RWPE1 (cell line): ENCODE measurements around the gene ADCY1.

Experiments
- CTCF ChIA-PET: fragments of 350-600 bp; sonication (Branson Sonifier 250); formaldehyde crosslinking; extraction: SDS; loops from one replicate; lab custom pipeline; 2021; lab: Yijun Ruan, JAX
- POLR2A ChIA-PET: fragments of 400-600 bp; formaldehyde crosslinking; extraction: SDS; loops from one replicate; lab custom pipeline; 2020; ENCODE audit warnings: antibody characterized with exemption; ENCODE audit not compliant: low non-redundant PET; lab: Yijun Ruan, JAX
- DNase-seq: peaks from one replicate; pipeline ENCODE4 v3.0.0; 2012; ENCODE audit warnings: low spot score
- H3K27ac ChIP-seq: fragments of 450-650 bp; 2 replicates; pipeline ENCODE4 v1.5.1; 2017
- CTCF ChIP-seq: fragments of 450-650 bp; conservative IDR thresholded peaks from 2 replicates; pipeline ENCODE4 v1.5.1; 2017; ENCODE audit warnings: low read depth, mild to moderate bottlenecking

Gene ADCY1

GRCh38 chr7:45684910-45685618 is 110.9 kb downstream of the ADCY1 start:
- CTCF ChIA-PET: no interaction called here
- no peak for TF ChIP-seq CTCF
- POLR2A ChIA-PET: no interaction called here
- no peak for DNase-seq
- no peak overlapping the region for H3K27ac ChIP-seq

DNA sequence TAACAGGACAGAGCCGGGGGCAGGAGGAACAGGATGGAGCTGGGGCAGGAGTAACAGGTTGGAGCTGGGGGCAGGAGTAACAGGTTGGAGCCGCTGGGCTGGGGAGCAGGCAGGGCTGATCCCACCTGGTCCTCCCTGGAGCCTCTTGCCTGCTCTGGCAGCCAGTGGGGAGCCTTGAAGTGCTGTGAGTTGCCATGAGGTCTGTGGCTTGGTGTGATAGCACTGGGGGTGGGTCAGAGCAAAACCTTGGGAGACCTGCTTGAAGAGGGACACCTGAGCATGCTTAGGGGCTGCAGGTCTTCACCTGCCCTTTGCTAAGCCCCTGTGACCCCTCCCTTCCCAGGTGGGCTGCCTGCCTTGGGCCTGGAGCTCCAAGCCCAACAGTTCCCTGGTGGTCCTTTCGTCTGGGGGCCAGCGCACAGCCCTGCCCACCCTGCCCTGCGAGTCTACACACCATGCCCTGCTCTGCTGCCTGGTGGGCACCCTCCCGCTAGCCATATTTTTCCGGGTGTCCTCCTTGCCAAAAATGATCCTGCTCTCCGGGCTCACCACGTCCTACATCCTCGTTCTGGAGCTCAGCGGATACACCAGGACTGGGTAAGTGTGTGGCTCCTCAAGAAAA is 111.6 kb downstream of the ADCY1 start:
- no peak for DNase-seq
- no peak overlapping the region for H3K27ac ChIP-seq
- TF ChIP-seq CTCF: no peak
- ChIA-PET CTCF (no interaction called here), POLR2A (no interaction called here)

GRCh38 chr7:45686441-45687184 is 112.4 kb downstream of the ADCY1 start:
- no peak overlapping the region for H3K27ac ChIP-seq
- no peak for TF ChIP-seq CTCF
- CTCF ChIA-PET: no interaction called here
- no peak for DNase-seq
- POLR2A ChIA-PET: no interaction called here

GRCh38 chr7:45687185-45687560 is 113.0 kb downstream of the ADCY1 start:
- CTCF ChIA-PET: no interaction called here
- no peak overlapping the region for H3K27ac ChIP-seq
- no peak for DNase-seq
- no peak for TF ChIP-seq CTCF
- POLR2A ChIA-PET: no interaction called here

GRCh38 chr7:45687721-45688120 is 113.6 kb downstream of the ADCY1 start:
- CTCF ChIA-PET: no interaction called here
- TF ChIP-seq CTCF: no peak
- no peak overlapping the region for H3K27ac ChIP-seq
- no peak for DNase-seq
- POLR2A ChIA-PET: no interaction called here

DNA sequence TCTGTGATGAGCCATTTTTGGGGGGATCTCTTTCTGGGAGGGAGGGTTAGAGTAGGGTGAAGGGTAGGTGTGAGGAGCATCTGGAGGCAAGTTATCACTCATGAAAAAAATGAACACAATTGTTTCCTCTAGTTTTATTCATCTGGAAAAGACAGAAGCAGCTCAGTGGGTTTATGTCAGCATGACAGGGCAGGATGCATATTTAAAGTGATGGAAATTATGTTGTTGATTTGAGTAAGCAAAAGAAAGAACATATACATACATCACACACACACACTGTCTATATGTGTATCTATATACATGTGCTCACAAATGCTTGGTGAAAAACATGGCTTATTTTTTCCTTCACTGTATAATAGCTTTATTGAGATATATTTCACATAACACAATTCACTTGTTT is 114.2 kb downstream of the ADCY1 start:
- POLR2A ChIA-PET: no interaction called here

More for the DNA sequence above, 114.2 kb downstream of the ADCY1 start:
- no peak for TF ChIP-seq CTCF
- CTCF ChIA-PET: no interaction called here
- no peak for DNase-seq
- H3K27ac ChIP-seq: no peak overlapping the region
